NCI-H146 treated with DMSO at 0.1 percent for 48 hours (cell line): ENCODE measurements around the gene STOX2.

Experiments
- DNase-seq: peaks from one replicate; lab custom pipeline; 2025; ENCODE audit not compliant: unreplicated experiment; lab: John Stamatoyannopoulos, UW

STOX2 gene, protein sequence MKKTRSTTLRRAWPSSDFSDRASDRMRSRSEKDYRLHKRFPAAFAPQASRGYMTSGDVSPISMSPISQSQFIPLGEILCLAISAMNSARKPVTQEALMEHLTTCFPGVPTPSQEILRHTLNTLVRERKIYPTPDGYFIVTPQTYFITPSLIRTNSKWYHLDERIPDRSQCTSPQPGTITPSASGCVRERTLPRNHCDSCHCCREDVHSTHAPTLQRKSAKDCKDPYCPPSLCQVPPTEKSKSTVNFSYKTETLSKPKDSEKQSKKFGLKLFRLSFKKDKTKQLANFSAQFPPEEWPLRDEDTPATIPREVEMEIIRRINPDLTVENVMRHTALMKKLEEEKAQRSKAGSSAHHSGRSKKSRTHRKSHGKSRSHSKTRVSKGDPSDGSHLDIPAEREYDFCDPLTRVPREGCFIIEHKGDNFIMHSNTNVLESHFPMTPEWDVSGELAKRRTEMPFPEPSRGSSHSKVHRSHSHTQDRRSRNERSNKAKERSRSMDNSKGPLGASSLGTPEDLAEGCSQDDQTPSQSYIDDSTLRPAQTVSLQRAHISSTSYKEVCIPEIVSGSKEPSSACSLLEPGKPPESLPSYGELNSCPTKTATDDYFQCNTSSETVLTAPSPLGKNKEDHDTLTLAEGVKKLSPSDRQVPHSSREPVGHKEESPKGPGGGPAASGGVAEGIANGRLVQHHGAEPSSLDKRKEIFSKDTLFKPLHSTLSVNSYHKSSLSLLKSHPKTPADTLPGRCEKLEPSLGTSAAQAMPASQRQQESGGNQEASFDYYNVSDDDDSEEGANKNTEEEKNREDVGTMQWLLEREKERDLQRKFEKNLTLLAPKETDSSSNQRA (N-terminal part only)

DNA sequence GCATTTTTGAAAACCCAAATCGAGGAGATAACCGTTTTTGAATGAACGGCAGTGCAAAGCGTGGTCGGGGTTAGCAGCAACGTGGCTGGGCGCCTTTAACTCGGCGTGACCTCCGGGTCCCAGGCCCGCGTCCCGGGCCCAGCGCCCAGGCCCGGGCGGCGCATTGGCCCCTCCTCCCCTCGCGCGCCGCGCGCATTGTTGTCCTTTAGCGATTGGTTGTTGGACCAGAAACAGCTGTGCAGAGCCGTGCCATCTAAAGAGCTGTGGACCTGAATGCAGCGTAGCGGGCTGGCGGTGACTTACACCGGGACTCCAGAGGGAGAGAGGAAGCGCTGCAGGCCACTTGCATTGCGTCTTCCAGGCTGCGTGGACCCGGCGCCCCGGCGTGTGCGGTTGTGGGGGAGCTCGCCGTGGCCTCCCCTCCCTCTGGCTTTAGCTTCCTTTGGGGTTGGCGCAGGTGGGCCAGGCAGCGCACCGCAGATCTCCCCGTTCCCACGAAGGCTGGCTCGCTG, at the start of gene STOX2:
Gene STOX2 (plus strand): TSS at position 227 of the 512 bp plus-strand sequence. CDS start 1,484 bp downstream, outside the sequence.
- DNase-seq = no peak

DNA sequence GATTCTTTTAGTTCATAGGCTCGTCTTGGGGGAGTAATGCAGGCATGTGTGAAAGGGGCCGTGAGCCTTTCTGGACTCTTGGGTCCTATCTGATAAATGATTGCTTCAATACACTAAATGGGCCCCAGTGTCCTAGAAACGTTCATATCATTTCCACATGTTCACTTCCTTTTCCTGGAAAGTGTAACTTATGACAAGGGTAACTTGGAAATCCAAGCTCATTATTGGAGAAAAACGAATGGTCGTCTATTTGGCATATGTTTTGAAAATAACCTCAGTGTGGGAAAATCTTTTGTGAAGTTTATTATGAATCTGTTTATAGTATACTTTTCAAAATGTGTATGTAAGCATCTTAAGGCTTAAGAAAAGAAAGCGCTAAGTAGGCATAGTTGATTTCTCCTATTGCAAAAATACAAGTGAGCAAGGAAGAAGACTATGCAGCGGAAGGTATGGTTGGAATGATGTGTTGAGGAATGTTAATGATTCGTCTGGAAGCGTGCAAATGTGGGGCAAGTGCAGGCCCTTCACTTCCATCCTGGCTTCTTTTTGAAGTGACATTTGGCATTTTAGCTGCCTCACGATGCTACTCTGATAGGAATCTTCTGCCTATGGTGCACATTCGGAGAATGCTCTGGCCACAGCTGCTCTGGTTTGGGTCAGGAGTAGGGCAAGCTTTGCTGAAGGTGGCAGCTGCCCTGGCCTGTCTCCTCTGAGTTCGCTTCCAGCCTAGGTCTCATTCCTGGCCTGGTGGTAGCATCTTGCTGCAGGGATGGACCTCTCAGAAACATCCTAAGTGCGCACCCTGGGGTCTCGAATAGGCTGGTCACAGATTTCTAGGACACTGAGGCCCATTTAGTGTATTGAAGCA, 49.5 kb upstream of the STOX2 start:
- DNase-seq = no peak

DNA sequence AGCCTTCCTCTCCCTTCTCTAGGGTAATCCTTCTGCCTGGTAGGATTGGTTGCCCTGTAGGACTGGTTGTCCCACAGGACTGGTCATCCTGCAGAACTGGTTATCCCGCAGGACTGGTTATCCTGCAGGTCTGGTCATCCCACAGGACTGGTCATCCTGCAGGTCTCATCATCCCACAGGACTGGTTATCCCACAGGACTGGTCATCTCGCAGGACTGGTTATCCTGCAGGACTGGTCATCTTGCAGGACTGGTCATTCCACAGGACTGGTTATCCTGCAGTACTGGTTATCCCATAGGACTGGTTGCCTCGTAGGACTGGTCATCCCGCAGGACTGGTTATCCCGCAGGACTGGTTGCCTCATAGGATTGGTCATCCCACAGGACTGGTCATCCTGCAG, 48.1 kb upstream of the STOX2 start:
- no peak for DNase-seq

DNA sequence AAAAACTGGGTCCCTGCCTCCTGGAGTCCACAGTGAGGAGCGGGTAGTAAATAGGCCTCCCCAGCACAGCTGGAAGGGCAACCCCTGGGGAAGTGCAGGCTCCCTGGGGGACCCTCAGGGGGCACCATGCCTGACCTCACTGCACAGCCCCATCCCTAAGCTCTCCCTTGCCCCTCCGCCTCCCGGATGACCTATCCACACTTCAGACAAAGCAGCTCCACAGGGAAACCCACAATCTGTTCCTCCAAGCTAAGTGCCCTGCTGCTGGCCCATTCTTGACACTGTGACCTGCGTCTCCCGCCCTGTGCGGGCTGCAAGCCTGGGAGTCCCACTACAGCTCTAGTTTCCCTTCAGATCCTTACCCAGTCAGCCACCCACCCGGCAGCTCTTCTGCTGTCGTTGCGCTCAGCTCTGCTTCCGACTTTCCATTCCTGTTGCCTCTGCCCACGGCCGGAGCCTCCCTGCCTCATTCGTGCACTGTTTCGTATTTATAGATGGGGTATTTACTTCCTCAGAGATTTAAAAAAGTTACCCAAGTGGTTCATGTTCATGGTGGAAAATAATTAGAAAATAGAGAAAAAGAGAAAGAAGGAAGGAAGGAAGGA, 47.0 kb upstream of the STOX2 start:
- DNase-seq = no peak

DNA sequence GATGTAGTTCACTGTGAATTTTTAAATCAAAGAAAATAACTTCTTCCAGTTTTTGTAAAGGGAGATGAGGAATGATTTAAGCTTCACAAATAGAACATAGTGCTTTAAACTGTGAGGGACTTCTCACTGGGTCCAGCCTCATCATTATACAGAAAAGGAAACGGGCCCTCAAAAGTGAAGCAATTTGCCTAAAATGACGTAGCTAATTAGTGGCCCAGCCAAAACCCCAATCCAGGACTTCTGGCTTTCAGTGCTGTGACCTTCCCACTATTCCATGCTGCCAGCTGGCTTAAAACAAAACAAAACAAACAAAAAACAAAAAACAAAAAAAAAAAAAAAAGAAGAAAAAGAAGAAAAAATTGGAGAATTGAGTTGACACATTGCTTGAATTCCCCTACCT, 45.0 kb upstream of the STOX2 start:
- DNase-seq = no peak

DNA sequence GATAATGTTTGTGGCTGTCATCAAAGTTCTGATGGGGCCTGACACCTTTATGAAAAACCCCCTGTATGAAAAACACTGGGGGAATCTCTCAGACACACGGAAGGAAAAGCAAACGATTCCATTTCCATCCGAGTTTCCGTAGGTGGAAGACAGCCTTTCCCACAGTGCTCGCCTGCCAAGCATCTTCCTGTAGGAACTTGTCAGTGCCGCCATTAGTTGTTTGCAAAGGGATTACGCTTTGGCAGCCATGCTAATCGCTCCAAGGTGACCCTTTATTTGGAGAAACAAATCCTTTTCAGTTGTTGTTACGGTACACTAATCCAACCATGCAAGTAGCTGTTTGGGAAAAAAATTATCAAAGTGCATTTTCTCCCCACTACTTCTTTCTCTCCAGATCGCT, 44.4 kb upstream of the STOX2 start:
- no peak for DNase-seq

DNA sequence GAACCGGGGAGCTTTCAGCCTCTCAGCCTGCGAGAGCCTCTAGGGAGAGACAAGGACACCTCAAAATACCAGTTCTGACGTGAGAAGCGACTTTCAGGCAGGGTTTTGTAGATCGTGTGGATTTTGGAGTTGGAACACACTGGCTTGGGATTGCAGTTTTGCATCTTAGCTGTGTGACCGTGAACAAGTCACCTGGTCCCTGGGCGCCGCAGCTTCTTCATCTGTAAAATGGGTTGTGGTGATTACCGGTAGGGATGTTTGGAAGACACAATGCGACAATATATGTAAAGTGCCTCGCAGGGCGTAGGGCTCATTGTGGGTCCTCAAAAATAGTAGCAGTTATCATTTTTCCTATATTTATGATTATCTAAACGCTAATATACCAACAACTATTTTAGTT, 43.7 kb upstream of the STOX2 start:
- no peak for DNase-seq

DNA sequence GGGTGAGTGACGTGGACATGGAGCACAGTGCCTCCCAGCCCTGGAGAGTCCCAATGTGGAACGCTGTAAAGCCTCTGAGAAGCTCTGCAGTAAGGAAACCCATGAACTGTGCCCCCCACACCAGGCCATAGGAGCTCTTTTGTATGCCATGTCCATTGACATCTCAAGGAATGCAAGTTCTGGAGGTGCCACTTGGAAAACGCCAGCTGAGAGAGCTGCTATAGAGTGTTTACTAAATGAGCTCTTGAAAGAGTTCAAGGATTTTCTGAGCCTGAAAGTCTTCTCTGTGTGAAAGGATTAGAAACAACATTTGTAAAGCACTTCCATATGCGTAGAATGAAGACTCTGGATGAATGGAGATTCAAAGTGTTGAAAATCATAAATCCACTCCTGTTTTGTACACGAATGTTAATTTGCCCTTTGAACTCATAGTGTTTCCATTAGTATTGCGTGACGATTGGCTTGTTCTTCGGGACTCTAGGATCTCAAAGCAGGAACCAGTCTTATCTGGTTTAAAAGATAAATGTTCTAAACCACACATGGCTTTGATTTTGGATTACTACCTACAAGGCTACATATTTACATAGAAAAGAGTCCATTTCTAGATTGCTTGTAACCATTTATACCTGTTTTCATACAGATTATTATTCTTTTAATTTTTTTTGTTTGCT, 41.8 kb upstream of the STOX2 start:
- DNase-seq = no peak

DNA sequence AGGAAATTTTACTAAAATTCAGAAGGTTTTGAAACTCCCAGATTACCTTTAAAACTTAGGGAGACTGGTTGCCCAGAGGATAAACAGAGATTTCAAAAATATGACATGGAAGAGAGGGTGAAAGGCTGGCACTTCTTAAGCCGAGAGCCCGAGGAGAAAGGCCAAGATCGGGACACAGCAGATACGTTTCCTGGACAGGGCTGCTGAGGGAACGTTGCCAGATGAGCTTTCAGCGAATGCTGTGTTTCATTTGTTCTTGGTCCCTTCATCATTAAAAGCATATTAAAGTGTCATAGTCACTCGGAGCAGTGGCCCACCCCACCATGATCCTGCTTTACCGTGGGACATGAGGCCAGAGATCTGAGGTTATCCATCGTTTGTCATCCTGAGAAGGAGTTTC, 37.9 kb upstream of the STOX2 start:
- DNase-seq = no peak

DNA sequence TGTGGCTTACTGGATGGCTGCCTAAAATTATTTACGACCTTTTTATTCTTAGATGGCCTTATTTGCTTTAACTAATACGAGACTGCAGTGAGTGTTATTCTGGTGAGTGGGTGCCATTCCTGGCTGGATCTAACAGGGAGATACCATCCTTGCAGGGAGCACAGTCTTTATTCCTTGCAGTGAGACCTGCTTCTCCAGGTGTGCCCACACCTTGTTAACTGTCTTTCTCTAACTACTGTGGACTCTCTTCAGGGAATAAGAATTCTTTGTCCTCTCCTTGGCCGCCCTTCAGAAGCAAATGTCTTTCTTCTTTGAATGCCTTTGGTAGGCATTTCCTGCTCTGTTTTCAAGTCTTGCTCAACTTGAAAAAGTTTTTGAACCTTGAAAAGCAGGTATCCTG, 34.1 kb upstream of the STOX2 start:
- DNase-seq = no peak

DNA sequence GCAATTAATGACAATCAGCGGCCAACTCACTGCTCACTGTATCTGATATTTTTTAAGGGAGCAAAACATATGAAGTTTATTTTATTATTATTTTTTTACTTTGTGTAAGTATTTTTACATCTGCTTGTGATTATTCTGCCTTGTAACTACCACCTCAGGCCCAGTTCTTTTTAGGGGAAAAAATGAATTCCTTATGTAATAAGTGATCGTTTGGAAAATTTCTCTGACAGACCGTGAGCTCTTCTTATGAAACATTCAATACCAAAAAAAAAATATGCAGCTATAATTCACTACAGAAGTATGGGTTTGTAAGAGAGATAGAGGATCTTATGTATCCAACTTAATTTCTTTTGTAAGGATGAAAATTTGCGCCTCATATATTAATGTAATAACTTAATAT, 33.5 kb upstream of the STOX2 start:
- no peak for DNase-seq

DNA sequence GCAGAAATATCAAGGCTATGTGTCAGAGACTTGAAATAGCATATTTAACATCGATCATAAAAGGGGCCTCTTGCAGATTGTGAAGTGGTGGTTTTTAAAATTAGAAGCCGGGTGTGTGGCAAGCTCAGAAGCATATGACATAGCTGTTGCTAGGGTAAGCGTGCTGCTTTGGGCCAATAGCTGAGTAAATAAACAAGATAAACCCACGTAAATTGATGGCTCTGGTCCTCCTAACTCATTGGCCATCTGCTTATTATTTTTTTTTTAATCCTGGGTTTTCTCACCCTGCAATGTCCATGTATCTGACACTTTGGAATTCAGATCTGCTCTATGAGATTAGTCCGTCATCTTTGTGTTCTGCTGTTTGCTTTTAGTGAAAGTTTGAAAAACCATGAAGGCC, 32.6 kb upstream of the STOX2 start:
- DNase-seq = no peak

DNA sequence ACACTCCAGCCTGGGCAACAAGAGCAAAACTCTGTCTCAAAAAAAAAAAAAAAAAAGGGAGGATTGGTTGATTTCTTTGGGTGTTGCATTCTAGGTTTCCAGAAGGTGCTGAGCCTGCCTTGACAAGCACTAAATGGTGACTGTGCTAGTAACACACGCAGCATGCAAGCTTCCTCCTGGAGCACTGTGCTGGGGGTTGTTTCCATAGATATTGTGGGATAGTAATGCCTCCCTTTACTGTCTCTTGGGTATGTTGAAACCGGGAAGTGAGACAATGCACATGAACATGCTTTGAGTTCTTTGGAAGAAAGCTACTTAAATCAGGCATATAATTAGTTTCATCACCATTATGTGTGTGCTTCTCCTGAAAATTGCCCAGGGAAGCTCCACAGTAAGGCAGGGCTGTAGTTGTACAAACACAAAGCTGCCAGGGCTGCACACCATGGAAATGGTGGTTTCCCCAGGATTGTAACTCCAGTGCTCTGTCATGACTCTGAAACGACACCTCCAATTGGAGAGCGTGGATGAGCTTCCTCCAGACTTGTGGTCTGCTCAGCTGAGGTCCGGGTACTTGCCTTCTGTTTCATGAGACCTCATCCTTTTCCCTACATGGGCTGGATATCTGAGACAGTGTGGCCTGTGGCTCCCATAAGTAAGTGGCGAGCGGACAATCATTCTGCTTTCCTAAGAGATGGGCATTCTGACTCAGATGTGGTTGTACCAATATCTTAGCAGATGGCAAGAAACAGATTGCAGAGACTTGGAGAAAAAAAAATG, 31.5 kb upstream of the STOX2 start:
- DNase-seq = no peak

DNA sequence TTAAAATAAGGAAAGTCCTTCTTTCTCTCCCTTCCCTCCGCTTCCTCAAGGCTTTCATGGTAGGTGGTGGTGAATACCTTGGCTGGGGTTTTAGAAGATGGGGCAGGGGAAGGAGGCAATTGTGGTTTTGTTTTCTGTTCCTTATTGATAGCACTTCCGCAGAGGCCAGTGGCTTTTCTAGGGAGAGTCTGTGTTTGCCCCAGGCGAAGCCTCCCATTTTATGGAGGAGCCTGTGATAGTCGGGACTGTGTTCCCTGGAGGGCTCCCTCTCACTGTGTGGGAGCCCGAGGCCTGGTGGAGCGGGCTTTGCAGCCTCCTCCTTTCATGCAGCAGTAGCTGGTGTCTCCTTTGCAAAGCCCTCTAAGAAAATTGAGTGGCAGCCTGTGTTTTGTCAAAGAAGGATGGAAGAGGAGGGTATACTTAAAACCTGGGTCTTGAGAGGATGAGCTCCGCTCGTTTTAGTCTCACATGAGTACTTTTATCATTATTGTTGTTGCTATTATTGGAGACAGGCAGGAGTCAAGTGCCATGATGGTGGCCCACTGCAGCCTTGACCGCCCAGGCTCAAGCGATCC, 29.8 kb upstream of the STOX2 start:
- no peak for DNase-seq

DNA sequence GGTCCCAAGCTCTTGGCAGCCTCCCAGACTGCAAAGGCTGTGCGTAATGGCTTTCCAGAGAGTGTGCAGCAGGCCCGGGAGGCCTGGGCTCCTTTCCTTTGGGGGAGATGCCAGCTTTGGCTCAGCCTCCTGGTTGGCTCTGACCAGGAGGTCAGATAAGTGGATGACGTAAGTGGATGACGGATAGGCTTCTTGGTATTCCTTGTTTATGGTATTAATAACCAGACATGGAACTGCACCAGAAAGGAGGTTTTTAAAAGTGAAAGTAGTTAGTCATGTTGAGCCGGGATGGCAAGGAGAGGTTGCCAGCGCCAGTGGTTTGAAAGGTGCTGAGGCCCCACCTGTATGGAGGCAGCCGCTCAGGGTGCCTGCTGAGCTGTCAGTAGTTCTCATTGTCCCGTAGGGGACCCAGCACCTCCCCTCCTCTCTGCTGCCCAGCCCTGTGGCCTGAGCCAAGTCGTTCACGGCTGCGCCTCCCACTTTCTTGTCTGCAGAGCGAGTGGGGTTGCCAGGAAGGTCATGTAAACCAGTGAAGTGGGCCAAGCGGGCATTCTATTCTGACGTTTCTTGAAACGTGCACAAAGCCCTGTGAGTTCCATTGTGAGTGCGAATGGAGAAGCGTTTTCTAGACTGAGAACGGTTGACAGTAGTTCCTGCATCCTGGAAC, 28.7 kb upstream of the STOX2 start:
- no peak for DNase-seq

DNA sequence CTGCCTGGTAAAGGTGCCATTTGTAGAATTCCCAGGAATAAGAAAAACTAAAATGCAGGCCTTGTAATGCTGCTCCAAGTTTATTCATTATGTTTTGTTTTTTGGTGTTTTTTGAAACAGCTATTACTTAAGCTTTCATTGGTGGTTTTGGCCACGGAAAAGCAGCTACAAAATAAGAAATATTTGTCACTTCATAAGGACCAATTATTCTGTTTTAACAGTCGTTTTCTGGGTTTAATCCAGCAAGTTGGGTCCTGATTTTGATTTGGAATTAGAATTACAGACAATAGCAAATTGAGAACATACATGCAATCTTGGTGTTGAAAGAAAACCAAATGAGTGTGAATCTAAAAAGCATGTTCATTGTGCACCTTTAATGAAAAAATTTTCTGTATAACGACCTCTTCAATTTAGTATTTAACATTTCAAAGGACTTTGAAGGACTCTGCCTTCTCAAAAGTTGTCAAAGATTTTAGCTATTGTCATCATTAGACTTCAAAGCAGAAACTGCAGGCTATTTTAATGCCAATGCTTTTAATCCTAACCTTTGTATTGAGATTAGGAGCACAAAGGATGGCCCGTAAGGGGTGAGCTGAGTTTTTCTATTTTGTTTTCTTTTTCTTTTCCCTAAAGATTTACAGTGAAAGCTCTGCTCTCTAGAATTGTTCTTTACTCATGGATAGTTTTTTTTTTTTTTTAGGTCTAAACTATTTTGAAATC, 26.7 kb upstream of the STOX2 start:
- DNase-seq = no peak

DNA sequence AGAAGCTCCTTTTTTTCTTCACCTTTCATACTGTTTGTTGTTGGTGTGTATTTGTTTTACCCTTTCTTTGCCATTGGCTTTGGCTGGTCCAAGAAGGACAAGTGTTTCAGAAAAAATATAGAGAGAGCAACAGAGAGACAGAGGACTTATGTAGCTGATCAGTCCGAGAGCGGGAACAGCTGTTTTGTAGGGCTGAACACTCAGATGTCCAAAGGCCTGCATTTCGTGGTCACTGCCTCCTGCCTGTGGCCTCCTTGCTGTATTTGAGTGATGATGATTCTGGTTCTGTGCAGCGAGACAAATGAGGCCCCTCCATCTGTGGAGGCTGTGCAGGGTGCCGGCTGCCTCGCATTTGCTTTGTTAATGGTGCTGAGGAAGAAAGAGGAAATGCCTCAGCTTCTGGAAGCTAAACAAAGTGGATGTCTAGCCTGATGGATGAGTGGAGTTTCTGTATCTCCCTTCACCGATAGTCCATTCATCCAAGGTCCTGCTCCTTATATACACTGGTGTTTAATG, 19.8 kb upstream of the STOX2 start:
- DNase-seq = no peak

DNA sequence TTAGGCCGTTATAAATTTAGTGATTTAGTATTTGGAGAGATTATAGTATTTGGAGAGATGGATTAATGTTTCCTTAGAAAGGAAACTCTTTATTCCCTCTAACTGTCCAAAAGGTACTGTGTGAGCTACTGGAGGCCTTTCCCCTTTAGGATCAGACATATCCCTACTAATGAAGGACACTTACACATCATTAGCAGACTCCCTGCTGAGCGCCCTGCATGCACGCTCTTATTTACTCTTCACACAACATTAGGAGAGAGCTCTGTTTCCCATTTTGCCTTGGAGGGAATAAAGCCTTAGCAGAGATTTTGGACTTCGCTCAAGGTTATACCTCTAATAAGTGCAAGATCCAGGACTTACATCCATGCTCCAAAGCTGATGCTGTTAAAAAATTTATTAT, 17.8 kb upstream of the STOX2 start:
- no peak for DNase-seq
